Nephron (organoid): ENCODE results near the gene MTHFD1L.
"Not testable (repeated sequence)": the region's sequence is repeated elsewhere in the genome, so short reads cannot be mapped to it uniquely, and the experiment has no call there.

Experiments used
- H3K27ac Mint-ChIP-seq, 3 experiments: 2 replicates each; pipeline ENCODE4 v1.8.0; 2020; ENCODE audit warnings: mixed read lengths in 3 of 3, mild to moderate bottlenecking in 2 of 3, moderate library complexity in 1 of 3
- H3K27me3 Mint-ChIP-seq: 2 replicates; pipeline ENCODE4 v1.8.0; 2021; ENCODE audit warnings: low read depth, mild to moderate bottlenecking, moderate library complexity, mixed read lengths
- H3K36me3 Mint-ChIP-seq: 2 replicates; pipeline ENCODE4 v1.8.0; 2020; ENCODE audit warnings: low read depth, mixed read lengths
- H3K4me1 Mint-ChIP-seq: 2 replicates; pipeline ENCODE4 v1.8.0; 2020; ENCODE audit warnings: mixed read lengths
- H3K4me3 Mint-ChIP-seq, 3 experiments: 2 replicates each; pipeline ENCODE4 v1.8.0; 2020; ENCODE audit warnings: mild to moderate bottlenecking in 3 of 3, mixed read lengths in 3 of 3, moderate library complexity in 2 of 3
- H3K9me3 Mint-ChIP-seq: 2 replicates; pipeline ENCODE4 v1.8.0; 2020; ENCODE audit warnings: mixed read lengths
- TF ChIP-seq, protein P1 (sequence below), 3 experiments: fragments of 200-600 bp; sonication (generic); IDR thresholded peaks; one replicate each; pipeline ENCODE4 v1.5.0; 2021; ENCODE audit warnings: antibody characterized with exemption in 3 of 3; ENCODE audit not compliant: unreplicated experiment in 3 of 3

Gene MTHFD1L

DNA sequence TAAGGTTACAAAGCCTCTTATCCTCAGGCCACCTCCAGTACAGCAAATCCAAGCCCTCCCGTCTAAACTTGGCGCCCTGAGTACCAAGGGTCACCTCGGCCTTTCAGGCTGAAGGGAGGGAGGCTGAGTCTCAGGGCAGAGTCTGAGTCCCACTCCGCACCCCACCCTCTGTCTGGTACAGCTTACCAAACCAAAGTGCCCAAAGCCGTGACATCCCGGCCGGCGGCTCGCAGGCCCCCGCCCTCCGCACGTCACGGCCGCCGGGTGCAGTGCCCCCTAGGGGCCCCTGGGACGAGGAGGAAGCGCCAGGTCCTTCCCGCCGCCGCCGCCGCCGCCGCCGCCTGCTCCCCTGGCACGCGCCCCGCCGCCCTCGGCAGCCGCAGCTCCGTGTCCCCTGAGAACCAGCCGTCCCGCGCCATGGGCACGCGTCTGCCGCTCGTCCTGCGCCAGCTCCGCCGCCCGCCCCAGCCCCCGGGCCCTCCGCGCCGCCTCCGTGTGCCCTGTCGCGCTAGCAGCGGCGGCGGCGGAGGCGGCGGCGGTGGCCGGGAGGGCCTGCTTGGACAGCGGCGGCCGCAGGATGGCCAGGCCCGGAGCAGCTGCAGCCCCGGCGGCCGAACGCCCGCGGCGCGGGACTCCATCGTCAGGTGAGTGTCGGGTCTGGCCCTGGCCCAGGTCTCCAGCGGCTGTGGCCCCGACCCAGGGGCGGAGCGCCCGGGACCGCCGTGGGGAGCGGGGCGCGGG lies at the start of gene MTHFD1L:
Gene MTHFD1L, plus strand, starts transcription at position 297 of the 741 bp plus-strand sequence. Its CDS starts 121 bp downstream, at position 418.
- H3K27me3 Mint-ChIP-seq = no peaks in the 10 kb centered on the region
- peak within 1 kb of the TSS; percentile 97 to 98 (median 97) for H3K4me3 Mint-ChIP-seq
- H3K9me3 Mint-ChIP-seq = no peaks in the 10 kb centered on the region
- TF ChIP-seq, protein P1, sequence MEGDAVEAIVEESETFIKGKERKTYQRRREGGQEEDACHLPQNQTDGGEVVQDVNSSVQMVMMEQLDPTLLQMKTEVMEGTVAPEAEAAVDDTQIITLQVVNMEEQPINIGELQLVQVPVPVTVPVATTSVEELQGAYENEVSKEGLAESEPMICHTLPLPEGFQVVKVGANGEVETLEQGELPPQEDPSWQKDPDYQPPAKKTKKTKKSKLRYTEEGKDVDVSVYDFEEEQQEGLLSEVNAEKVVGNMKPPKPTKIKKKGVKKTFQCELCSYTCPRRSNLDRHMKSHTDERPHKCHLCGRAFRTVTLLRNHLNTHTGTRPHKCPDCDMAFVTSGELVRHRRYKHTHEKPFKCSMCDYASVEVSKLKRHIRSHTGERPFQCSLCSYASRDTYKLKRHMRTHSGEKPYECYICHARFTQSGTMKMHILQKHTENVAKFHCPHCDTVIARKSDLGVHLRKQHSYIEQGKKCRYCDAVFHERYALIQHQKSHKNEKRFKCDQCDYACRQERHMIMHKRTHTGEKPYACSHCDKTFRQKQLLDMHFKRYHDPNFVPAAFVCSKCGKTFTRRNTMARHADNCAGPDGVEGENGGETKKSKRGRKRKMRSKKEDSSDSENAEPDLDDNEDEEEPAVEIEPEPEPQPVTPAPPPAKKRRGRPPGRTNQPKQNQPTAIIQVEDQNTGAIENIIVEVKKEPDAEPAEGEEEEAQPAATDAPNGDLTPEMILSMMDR (IDR thresholded peaks at IDR 0.05; ENCODE audit: unreplicated experiment in 3 of 3) = peak; percentile 40 to 58 (median 46)
- H3K36me3 Mint-ChIP-seq = no peaks in the 10 kb centered on the region
- peak within 1 kb of the TSS; percentile 92 to 99 (median 99) for H3K27ac Mint-ChIP-seq
- peaks cover 35% of the 10 kb centered on the region for H3K4me1 Mint-ChIP-seq

DNA sequence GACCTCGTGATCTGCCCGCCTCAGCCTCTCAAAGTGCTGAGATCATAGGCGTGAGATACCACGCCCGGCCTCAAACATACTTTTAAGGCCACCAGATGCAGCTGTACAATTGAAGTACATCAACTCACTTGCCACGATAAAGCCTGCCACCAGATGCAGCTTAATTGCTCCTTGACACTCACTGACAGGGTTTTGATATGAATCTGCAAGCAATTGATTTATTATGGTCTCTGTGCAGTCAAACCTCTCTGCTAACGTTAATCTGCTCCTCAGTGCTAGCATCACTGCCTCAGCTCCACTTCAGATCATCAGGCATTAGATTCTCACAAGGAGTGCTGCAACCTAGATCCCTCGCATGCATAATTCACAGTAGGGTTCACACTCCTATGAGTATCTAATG lies 48.9 kb upstream of the MTHFD1L start:
- H3K9me3 Mint-ChIP-seq, H3K27me3 Mint-ChIP-seq, H3K27ac Mint-ChIP-seq, H3K4me3 Mint-ChIP-seq: not testable (repeated sequence)
- H3K4me1 Mint-ChIP-seq = peaks cover 39% of the 10 kb centered on the region
- peaks cover 56% of the 10 kb centered on the region for H3K36me3 Mint-ChIP-seq

DNA sequence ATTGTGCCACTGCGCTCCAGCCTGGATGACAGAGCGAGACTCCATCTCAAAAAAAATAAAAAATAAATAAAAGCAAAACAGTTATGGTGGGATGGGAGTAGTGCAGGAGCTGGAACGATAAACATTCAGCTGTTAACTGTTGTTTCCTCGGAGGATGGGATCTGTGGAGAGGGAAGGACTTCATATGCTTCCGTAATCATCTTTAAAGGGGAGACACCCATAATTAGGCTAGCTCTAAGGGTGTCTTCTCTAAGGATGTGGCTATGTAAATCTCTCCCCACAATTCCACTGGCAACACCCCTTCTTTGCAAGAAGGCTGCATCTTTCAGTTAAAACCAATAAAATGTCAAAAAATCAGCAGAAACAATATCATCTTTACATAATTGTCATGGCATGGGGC lies 42.6 kb upstream of the MTHFD1L start:
- Mint-ChIP-seq H3K36me3 (peaks cover 48% of the 10 kb centered on the region), H3K9me3 (no peaks in the 10 kb centered on the region), H3K27ac (no peak overlapping the region), H3K27me3 (no peaks in the 10 kb centered on the region), H3K4me3 (no peak overlapping the region), H3K4me1 (peaks cover 4% of the 10 kb centered on the region)
- TF ChIP-seq, protein P1 (IDR thresholded peaks at IDR 0.05; ENCODE audit: unreplicated experiment in 3 of 3) = no peak

DNA sequence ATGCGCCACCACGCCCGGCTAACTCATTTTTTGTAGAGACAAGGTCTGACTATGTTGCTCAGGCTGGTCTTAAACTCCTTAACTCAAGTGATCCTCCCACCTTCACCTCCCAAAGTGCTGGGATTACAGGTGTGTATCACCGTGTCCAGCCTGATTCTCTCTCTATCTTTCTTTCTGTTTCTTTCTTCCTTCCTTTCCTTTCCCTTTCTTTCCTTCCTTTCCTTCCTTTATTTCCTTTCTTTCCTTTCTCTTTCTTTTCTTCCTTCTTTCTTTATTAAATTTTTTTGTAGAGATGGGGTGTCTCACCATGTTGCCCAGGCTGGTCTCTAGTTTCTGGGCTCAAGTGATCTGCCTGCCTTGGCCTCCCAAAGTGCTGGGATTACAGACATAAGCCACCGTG lies 38.7 kb upstream of the MTHFD1L start:
- H3K27ac Mint-ChIP-seq = no peak overlapping the region
- TF ChIP-seq, protein P1 (IDR thresholded peaks at IDR 0.05; ENCODE audit: unreplicated experiment in 3 of 3) = no peak
- no peak overlapping the region for H3K4me3 Mint-ChIP-seq
- H3K36me3 Mint-ChIP-seq = peaks cover 49% of the 10 kb centered on the region
- H3K4me1 Mint-ChIP-seq = peaks cover 4% of the 10 kb centered on the region
- no peaks in the 10 kb centered on the region for H3K9me3 Mint-ChIP-seq
- no peaks in the 10 kb centered on the region for H3K27me3 Mint-ChIP-seq

DNA sequence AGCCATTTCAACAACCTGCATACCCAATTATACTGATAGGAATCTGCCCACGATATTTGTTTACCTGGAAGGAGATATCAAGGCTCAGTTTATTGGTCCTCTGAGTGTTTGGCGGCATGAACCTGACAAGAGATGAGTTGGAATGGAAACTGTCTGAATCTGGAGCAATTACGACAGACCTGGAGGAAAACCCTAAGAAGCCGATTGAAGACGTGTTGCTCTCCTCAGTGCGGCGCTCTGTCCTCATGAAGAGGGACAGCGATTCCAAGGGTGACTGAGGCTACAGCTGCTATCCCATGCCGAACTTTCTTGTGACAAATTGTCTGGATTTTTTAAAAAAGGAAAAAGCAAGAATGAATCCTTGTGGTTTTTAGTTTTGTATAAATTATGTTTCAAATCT lies 37.4 kb upstream of the MTHFD1L start:
- not testable (repeated sequence) for H3K9me3 Mint-ChIP-seq, H3K4me1 Mint-ChIP-seq

DNA sequence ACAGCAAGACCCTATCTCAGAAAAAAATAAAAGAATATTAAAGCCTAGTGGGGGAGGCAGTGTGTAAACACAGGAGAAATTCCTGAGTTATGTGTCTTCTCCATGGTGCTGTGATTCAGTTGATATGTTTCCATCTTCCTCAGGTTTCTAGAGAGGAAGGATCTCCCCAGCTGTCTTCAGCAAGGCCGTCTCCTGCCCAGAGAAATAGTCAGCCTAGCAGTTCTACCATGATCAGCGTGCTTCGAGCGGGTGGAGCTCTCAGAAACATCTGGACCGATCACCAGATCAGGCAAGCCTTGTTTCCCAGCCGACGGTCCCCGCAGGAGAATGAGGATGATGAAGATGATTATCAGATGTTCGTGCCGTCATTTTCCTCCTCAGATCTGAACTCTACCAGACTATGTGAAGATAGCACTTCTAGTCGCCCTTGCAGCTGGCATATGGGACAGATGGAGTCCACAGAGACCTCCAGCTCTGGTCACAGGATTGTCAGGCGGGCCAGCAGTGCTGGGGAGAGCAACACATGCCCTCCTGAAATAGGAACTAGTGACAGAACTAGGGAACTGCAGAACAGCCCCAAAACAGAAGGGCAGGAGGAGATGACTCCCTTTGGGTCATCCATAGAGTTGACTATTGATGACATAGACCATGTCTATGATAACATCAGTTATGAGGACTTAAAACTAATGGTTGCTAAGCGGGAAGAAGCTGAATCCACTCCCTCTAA lies 34.9 kb upstream of the MTHFD1L start:
- Mint-ChIP-seq H3K9me3 (no peaks in the 10 kb centered on the region), H3K4me1 (peaks cover 4% of the 10 kb centered on the region), H3K36me3 (peaks cover 58% of the 10 kb centered on the region), H3K27me3 (no peaks in the 10 kb centered on the region), H3K4me3 (no peak overlapping the region), H3K27ac (peak overlapping the region in 2 of 3 experiments; percentile 46 to 72)
- TF ChIP-seq, protein P1 (IDR thresholded peaks at IDR 0.05; ENCODE audit: unreplicated experiment in 3 of 3) = no peak

More for the DNA sequence above, 37.4 kb upstream of the MTHFD1L start:
- not testable (repeated sequence) for H3K27ac Mint-ChIP-seq, H3K27me3 Mint-ChIP-seq, H3K4me3 Mint-ChIP-seq
- peaks cover 52% of the 10 kb centered on the region for H3K36me3 Mint-ChIP-seq
